CD14-positive monocyte (primary cell): ENCODE data around the gene PIGR. TPM values are rescaled to one million over a fixed set of nuclear protein-coding genes. Genes with fewer than 3 reads are reported as not detected.

Experiments
- DNase-seq, 3 donors: peaks; one replicate each; pipeline ENCODE4 v3.0.0-alpha.2; 2011 to 2022
- H2AFZ ChIP-seq: 2 replicates; pipeline ENCODE4 v1.6.0; 2012; ENCODE audit warnings: mild to moderate bottlenecking, low read depth, low read length, inconsistent platforms; ENCODE audit not compliant: insufficient read depth, poor library complexity, severe bottlenecking
- H3K27ac ChIP-seq, 2 donors: 1 replicate in 1 of 2; 2 replicates in 1 of 2; pipeline ENCODE4 v1.5.1; 2012 to 2013; ENCODE audit warnings: low read length in 2 of 2, control low read depth in 1 of 2, inconsistent platforms in 1 of 2, low read depth in 1 of 2, mild to moderate bottlenecking in 1 of 2
- H3K27me3 ChIP-seq, 2 donors: one replicate each; pipeline versions ENCODE4 v1.6.0 to v1.6.1; 2011 to 2013; ENCODE audit warnings: low read length in 2 of 2; ENCODE audit not compliant: control insufficient read depth in 2 of 2, insufficient read depth in 2 of 2
- H3K36me3 ChIP-seq, 2 donors: replicated peaks in 1 of 2; 1 replicate in 1 of 2; 2 replicates in 1 of 2; pipeline versions ENCODE4 v1.5.1 to v1.6.1; 2012 to 2013; ENCODE audit warnings: low read length in 2 of 2, control low read depth in 1 of 2, inconsistent platforms in 1 of 2, mild to moderate bottlenecking in 1 of 2; ENCODE audit not compliant: insufficient read depth in 2 of 2, control insufficient read depth in 1 of 2
- H3K4me1 ChIP-seq, 2 donors: 1 replicate in 1 of 2; 2 replicates in 1 of 2; pipeline versions ENCODE4 v1.5.1 to v1.6.1; 2012 to 2013; ENCODE audit warnings: low read length in 2 of 2, control low read depth in 1 of 2, inconsistent platforms in 1 of 2, mild to moderate bottlenecking in 1 of 2, moderate library complexity in 1 of 2; ENCODE audit not compliant: insufficient read depth in 2 of 2, control insufficient read depth in 1 of 2
- H3K4me2 ChIP-seq: replicated peaks from 2 replicates; pipeline ENCODE3; 2012; ENCODE audit warnings: low read length, moderate library complexity, mild to moderate bottlenecking; ENCODE audit not compliant: poor library complexity, severe bottlenecking; ENCODE audit errors: extremely low read depth
- H3K4me3 ChIP-seq, 3 experiments: fragments of 200-600 bp in 1 of 3; sonication (generic) in 1 of 3; replicated peaks in 1 of 3; 1 replicate in 2 of 3; 2 replicates in 1 of 3; pipeline ENCODE4 v1.5.1; 2011 to 2013; ENCODE audit warnings: low read length in 3 of 3, mild to moderate bottlenecking in 3 of 3, control low read depth in 2 of 3, low read depth in 2 of 3, inconsistent platforms in 1 of 3, moderate library complexity in 1 of 3
- H3K79me2 ChIP-seq: 2 replicates; pipeline ENCODE4 v1.6.0; 2012; ENCODE audit warnings: mild to moderate bottlenecking, control low read depth, inconsistent platforms, low read length, moderate library complexity; ENCODE audit not compliant: insufficient read depth
- H3K9ac ChIP-seq: 2 replicates; pipeline ENCODE4 v1.6.0; 2017; ENCODE audit warnings: low read length, mild to moderate bottlenecking; ENCODE audit not compliant: insufficient read depth, poor library complexity, severe bottlenecking
- H3K9me3 ChIP-seq, 2 donors: replicated peaks in 1 of 2; 1 replicate in 1 of 2; 2 replicates in 1 of 2; pipeline versions ENCODE4 v1.5.1 to v1.6.1; 2012 to 2013; ENCODE audit warnings: low read length in 2 of 2, control low read depth in 1 of 2; ENCODE audit not compliant: control insufficient read depth in 1 of 2, insufficient read depth in 1 of 2
- H4K20me1 ChIP-seq: 2 replicates; pipeline ENCODE4 v1.6.0; 2012; ENCODE audit warnings: mild to moderate bottlenecking, low read length, control low read depth, moderate library complexity; ENCODE audit not compliant: insufficient read depth
- H3K27ac Mint-ChIP-seq, 7 donors: one replicate each; pipeline ENCODE4 v1.8.0; 2020; ENCODE audit warnings: mild to moderate bottlenecking in 7 of 7, mixed read lengths in 7 of 7, moderate library complexity in 6 of 7, inconsistent platforms in 2 of 7
- H3K27me3 Mint-ChIP-seq, 3 donors: one replicate each; pipeline ENCODE4 v1.8.0; 2021 to 2022; ENCODE audit warnings: low read depth in 3 of 3, mild to moderate bottlenecking in 3 of 3, mixed read lengths in 3 of 3, moderate library complexity in 3 of 3, inconsistent platforms in 1 of 3
- H3K36me3 Mint-ChIP-seq, 2 donors: one replicate each; pipeline ENCODE4 v1.8.0; 2020; ENCODE audit warnings: mixed read lengths in 2 of 2, inconsistent platforms in 1 of 2, mild to moderate bottlenecking in 1 of 2
- H3K4me1 Mint-ChIP-seq: one replicate; pipeline ENCODE4 v1.8.0; 2020; ENCODE audit warnings: mild to moderate bottlenecking, mixed read lengths
- H3K4me3 Mint-ChIP-seq, 2 donors: one replicate each; pipeline ENCODE4 v1.8.0; 2020; ENCODE audit warnings: mild to moderate bottlenecking in 2 of 2, mixed read lengths in 2 of 2, moderate library complexity in 1 of 2
- H3K9me3 Mint-ChIP-seq, 7 donors: one replicate each; pipeline ENCODE4 v1.8.0; 2020 to 2022; ENCODE audit warnings: mixed read lengths in 7 of 7, mild to moderate bottlenecking in 6 of 7, moderate library complexity in 6 of 7, inconsistent platforms in 2 of 7
- CTCF ChIP-seq: fragments of 200-600 bp; IDR thresholded peaks from one replicate; pipeline ENCODE4 v1.8.0; 2022; ENCODE audit warnings: antibody characterized with exemption, mild to moderate bottlenecking
- WGBS: methylation state at CpG from one replicate; pipeline ENCODE4 v1.1.5; 2013; ENCODE audit warnings: missing lambda C conversion rate; ENCODE audit not compliant: insufficient coverage; 5-methylcytosine and 5-hydroxymethylcytosine counted together
- intact Hi-C, 2 donors: fragments of 100-400 bp; cut with micrococcal nuclease; formaldehyde crosslinking; loops; one replicate each; pipeline versions ENCODE4 v1.15.0 to v1.15.1; 2023
- polyA plus RNA-seq, 3 donors: library from polyadenylated mRNA; depleted of rRNA in 1 of 3; unstranded in 2 of 3; stranded (reverse) in 1 of 3; fragments of 300-500 nt in 2 of 3; fragments of >200 nt in 1 of 3; fragmentation: Illumina TruSeq in 2 of 3; gene quantifications; 1 replicate in 2 of 3; 2 replicates in 1 of 3; pipeline ENCODE4 v1.2.3, GENCODE V29; 2012 to 2021

The PIGR gene
- polyA plus RNA-seq, 3 donors: 0.01 TPM; not detected in 2

- Mint-ChIP-seq H3K4me3 (peak overlapping the region in 1 of 2 donors; percentile 72), H3K36me3 (peaks cover 0 to 6% of the 10 kb centered on the region in 2 donors), H3K9me3 (peaks cover 0 to 4% (median 0%) of the 10 kb centered on the region in 7 donors), H3K27ac (no peak overlapping the region), H3K4me1 (peaks cover 32% of the 10 kb centered on the region), H3K27me3 (peaks cover 29 to 34% (median 33%) of the 10 kb centered on the region in 3 donors)
- Histone ChIP-seq H3K9me3 (no peaks in the 10 kb centered on the region), H2AFZ (no peak overlapping the region), H3K27ac (no peak overlapping the region), H3K4me1 (peaks cover 32 to 43% of the 10 kb centered on the region in 2 donors), H3K36me3 (no peaks in the 10 kb centered on the region), H3K9ac (no peak overlapping the region), H3K4me3 (peak overlapping the region in 1 of 3 experiments; percentile 45), H3K27me3 (no peaks in the 10 kb centered on the region), H3K79me2 (no peaks in the 10 kb centered on the region), H4K20me1 (peaks cover 4% of the 10 kb centered on the region), H3K4me2 (peak overlapping the region; percentile 51)
- DNase-seq: no peak
- no peak for TF ChIP-seq CTCF
- intact Hi-C loops: loop anchor here in 1 of 2 donors (10.0 kb wide), 1 partner anchor 227 kb away; no protein-coding TSS in a partner anchor
- 93% methylated on average over 3 of the region's 3 CpGs for WGBS
These were observed 15.4 kb upstream of the PIGR start for GRCh38 chr1:206961668-206962067.

DNA sequence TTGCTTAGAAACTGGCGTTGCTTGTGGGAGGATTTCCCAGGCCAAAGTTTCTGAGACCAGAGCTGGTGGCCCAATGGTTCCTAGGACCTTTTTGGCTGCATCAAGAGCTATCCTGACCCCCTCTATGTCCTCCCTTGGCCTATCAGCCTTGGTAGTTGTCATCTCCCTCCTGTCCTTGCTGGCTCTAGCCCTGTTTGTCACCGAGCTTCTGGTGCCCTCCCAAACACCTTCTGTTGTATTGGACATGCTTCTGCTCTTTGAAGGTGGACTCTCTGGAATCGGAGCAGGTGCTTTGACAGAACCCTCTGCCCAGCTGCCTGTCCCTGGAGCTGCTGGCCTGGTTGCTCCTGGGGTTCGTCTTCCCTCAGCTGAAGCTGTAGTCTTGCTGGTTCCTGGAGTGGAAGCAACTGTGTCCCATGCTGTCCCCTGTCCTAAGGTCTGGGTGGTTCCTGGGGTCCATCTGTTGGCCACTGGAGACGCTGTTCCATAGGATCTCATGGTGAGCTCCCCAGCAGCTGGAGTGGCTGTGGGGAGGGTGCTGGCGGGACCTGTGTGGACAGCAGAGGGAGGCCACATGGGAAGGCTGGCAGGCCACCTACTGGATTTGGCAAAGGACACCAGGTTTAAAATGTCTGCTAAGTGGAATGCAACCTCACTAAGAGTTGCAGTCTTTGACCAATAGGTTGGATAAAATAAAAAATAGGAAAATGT, 14.6 kb upstream of the PIGR start:
- peaks cover 0 to 5% (median 0%) of the 10 kb centered on the region in 7 donors for H3K9me3 Mint-ChIP-seq
- Histone ChIP-seq H3K4me2 (no peak overlapping the region), H2AFZ (no peak overlapping the region), H3K27ac (no peak overlapping the region), H3K4me1 (peaks cover 29 to 35% of the 10 kb centered on the region in 2 donors), H3K36me3 (no peaks in the 10 kb centered on the region), H3K27me3 (no peaks in the 10 kb centered on the region), H3K79me2 (no peaks in the 10 kb centered on the region), H3K4me3 (no peak overlapping the region), H4K20me1 (peaks cover 4% of the 10 kb centered on the region), H3K9ac (no peak overlapping the region), H3K9me3 (no peaks in the 10 kb centered on the region)
- no peak for DNase-seq
- peak overlapping the region in 1 of 2 donors; percentile 72 for H3K4me3 Mint-ChIP-seq
- 98% methylated on average over 6 of the region's 6 CpGs for WGBS
- peaks cover 26 to 38% (median 36%) of the 10 kb centered on the region in 3 donors for H3K27me3 Mint-ChIP-seq
- H3K4me1 Mint-ChIP-seq: peaks cover 30% of the 10 kb centered on the region
- intact Hi-C loops: loop anchor here in 1 of 2 donors (10.0 kb wide), 1 partner anchor 226 kb away; no protein-coding TSS in a partner anchor
- no peak overlapping the region for H3K27ac Mint-ChIP-seq
- peaks cover 0 to 6% of the 10 kb centered on the region in 2 donors for H3K36me3 Mint-ChIP-seq
- TF ChIP-seq CTCF: no peak
